GM18873 (cell line): ENCODE data around the gene ZFPL1.
A peak's percentile ranks its signal among the peaks of the same experiment; 100 is the strongest.
"Not testable (repeated sequence)": the region's sequence is repeated elsewhere in the genome, so short reads cannot be mapped to it uniquely, and the experiment has no call there.

Experiments
- ATAC-seq: cut with Tn5 transposase; IDR thresholded peaks from one replicate; pipeline ENCODE4 v1.9.1; 2021; ENCODE audit warnings: mild to moderate bottlenecking, moderate library complexity, moderate number of reproducible peaks; ENCODE audit not compliant: unreplicated experiment, low FRiP score

ZFPL1 gene

DNA sequence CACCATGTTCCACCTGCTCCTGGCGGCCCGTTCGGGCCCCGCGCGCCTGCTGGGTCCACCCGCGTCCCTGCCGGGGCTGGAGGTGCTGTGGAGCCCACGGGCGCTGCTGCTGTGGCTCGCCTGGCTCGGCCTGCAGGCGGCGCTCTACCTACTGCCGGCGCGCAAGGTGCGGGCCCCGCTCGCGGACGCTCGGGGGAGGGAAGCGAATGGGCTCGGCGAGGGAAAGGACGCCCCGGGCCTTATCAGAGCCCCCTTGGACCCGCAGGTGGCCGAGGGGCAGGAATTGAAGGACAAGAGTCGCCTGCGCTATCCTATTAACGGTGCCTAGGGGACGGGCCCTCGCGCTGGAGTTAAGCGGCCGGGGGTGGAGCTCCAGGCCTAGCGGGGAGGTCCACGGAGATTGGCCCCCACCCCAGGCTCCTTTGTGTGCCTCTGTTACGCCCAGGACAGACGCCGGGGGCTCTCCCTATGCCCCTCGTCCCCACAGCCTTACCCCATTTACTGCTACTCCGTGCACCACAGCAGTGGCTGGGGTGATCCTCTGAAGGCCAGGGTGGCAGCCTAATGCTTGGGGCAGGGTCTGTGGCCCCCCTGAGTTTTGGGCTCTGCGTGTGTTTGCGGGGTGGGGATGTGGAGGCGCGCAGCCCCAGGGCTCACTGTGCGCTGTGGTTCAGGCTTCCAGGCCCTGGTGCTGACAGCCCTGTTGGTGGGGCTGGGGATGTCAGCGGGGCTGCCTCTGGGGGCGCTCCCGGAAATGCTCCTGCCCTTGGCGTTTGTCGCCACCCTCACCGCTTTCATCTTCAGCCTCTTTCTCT is 28.7 kb downstream of the ZFPL1 start:
- ATAC-seq = no peak

DNA sequence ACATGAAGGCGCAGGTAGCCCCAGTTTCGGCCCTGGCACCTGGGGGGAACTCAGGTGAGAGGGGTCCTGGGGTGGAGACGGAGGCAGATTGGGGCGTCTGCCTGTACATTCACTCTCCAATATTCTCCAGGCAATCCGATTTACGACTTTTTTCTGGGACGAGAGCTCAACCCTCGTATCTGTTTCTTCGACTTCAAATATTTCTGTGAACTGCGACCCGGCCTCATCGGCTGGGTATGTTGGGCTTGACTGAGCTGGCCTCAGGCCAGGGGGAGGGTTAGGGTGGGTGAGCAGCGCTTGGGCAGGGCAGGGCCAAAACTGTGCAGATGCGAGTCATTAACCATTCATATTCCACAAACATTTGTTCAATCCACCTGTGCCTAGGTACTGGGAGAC is 29.3 kb downstream of the ZFPL1 start:
- no peak for ATAC-seq

DNA sequence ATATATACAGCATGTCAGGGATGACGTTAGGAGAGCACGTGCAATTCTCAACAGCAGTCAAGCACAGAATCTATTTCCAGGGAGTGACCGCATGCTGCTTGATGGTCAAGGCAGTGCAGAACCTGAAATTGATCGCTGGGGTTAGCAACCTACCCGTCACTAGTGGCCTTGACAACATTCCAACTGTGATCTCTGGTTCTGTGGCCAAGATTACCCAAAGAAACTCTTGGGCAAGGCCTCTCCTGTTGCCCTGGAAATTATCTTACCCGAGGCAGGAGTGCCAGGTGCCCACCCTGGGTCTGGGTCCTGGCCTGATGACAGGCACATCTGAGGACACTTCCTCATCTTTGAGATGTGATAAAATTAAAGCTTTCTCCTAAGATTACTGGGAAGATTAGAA is 29.8 kb downstream of the ZFPL1 start:
- ATAC-seq = no peak

DNA sequence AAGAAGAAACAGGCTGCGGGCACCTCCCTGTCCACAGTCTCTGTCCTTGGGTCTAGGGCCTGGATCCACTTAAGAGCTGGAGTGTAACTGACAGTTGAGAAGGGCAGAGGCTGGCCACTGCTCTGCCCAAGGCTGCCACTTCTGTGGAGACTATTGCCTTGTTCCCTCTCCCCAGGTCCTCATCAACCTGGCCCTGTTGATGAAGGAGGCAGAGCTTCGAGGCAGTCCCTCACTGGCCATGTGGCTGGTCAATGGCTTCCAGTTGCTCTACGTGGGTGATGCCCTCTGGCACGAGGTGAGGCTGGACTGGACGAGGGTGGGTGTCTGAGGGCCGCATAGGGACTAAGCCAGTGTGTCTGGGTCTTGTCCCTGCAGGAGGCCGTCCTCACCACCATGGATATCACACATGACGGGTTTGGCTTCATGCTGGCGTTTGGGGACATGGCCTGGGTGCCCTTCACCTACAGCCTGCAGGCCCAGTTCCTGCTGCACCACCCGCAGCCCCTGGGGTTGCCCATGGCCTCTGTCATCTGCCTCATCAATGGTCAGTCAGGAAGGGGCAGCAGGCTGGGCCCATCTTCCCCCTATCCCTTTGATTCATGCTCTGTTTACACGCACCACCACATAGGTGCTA is 30.6 kb downstream of the ZFPL1 start:
- ATAC-seq = no peak

DNA sequence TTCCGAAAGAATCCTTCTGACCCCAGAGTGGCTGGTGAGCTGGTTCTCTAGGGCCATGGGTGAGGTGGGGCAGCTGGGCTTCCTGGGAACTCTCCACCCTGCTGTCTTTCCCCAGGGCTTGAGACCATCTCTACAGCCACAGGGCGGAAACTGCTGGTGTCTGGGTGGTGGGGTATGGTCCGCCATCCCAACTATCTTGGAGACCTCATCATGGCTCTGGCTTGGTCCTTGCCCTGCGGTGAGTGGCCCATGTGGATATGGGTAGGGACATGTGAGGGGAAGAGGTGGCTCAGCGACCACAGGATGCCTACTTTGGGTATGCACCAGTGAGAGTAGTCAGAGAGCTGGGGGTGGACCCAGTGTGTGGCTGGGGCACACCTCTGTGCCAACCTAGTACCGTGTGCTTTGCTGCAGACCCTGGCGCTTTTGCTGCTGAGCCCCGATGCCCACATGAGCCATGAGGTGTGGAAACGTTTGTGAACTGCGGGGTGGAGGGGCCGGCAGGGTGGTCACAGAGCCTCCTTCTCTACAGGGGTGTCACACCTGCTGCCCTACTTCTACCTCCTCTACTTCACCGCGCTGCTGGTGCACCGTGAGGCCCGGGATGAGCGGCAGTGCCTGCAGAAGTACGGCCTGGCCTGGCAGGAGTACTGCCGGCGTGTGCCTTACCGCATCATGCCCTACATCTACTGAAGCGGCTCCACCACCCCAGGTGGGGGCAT is 31.5 kb downstream of the ZFPL1 start:
- ATAC-seq = no peak

DNA sequence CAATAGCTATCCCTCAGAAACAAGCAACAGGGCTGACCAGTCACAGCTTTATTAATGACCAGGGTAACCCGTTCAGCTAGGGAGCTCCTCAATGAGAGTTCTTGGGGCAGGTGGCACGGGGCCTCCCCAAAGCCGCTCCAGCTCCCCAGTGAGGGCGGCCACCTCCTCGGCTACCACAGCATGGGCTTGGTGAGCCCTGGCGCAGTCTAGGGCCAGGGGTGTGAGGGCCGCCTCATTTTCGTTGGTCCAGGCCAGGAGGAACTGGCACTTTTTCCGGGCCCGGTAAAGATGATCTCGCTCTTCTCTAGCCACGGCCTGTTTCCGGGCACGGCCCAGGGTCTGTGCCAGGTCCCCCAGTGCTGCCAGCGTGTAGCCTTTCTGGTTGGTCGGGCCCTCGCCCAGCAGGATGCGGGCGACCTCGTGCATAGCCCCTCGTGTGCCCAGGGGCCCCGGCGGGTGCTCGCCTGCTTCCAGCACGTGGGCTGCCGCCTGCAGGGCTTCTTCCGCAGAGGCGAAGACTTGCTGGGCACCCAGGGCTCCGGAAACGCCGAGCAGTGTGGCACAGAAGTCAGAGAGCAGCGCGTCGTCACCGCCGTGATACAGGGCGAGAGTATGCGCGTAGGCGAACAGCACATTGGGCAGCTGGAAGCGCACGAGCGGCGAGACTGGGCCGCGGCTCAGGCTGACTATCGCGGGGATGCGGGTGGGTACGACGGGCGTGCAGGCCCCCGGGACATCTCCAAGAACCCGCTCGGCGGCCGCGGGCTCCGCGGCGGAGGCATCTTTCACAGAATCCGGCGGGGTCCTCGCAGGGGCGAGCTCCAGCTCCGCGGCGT is 32.6 kb downstream of the ZFPL1 start:
- ATAC-seq = no peak

DNA sequence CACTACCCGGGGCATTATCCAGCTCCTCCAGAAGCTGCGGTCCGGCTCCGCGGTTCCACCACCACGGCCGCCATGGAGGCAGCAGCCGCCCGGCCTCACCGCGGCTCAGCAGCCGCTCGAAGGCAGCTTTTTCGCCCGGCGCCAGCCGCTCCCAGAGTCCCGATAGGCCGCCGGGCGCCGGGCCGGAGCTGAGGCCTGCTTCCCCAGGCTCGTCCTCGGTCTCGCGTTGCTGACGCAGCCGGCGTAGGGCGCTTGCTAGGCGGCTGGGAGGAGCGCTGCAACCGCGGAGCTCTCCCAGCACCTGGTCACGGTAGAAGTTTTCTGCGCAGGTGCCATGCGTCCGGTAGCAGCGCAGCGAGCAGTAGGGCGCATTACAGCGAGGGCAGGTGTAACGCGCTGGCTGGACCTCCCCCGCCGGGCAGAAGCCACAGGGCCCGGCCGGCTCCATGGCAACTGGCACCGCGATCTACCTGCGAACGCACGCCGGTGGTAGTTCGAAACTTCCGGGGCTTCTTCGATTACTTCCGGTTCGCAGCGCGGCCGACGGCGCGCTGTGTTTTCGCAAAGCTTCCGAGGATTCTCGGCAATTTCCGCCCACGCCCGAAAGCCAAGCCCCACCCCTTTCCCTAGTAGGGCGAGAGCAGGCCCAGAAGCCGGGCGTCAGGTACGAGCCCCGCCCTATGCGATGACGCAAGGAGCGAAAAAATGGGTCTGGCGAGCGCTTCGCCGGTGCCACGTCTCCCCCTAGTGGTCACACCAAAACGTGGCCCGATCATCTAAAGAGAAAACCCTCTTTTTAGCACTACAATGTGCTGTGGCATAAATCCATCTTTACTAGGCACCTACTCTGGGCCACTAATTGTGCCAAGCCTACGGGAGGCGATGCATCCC is 33.4 kb downstream of the ZFPL1 start, which contains the start of gene ZNHIT2:
Gene ZNHIT2 (minus strand): TSS at position 496 of the 891 bp plus-strand sequence. CDS start 48 bp downstream, at position 448.
- ATAC-seq = peak; percentile 46

DNA sequence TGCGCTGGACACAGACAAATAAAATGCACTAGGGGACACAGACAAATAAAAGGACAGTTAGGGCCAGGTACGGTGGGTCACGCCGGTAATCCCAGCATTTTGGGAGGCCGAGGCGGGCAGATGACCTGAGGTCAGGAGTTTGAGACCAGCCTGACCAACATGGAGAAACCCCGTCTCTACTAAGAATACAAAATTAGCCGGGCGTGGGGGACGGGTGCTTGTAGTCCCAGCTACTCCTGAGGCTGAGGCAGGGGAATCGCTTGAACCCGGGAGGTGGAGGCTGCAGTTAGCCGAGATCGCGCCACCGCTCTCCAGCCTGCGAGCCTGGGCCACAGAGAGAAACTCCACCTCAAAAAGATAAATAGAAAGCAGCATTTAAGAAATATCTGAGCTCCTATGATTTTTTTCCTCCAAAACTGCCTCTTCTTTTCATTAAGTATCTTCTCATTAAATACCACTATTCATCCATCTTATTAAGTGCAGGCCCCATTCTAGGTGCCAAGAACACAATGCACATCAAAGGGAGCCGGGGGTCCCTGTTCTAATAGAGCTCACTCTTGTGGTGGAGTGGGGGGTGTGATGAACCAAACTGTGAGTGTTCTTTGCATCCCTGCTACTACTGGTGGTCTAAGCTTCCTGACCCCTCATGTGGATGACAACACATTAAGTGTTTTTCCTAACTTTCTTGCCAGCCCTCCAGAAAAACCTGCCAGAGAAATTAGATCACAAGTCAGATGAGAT is 34.2 kb downstream of the ZFPL1 start:
- ATAC-seq = no peak

DNA sequence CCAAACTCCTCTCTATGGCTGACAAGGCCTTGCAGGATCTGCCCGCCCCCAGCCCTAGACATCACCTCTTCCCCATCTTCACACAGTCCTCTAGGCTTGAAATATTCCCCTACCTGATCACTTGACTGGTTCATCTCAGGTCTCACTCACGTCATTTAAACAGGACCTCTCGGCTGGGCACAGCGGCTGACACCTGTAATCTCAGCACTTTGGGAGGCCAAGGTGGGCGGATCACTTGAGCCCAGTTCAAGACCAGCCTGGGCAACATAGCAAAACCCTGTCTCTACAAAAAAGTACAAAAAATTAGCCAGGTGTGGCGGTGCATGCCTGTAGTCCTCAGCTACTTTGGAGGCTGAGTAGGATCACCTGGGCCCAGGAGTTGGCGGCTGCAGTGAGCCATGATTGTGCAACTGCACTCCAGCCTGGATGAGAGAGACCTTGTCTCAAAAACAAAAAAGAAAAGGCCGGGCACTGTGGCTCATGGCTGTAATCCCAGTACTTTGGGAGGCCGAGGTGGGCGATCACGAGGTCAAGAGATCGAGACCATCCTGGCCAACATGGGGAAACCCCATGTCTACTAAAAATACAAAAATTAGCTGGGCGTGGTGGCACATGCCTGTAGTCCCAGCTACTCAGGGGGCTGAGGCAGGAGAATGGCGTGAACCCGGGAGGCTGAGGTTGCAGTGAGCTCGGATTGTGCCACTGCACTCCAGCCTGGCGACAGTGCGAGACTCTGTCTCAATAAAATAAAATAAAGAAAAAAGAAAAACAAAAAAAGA is 35.1 kb downstream of the ZFPL1 start:
- not testable (repeated sequence) for ATAC-seq

DNA sequence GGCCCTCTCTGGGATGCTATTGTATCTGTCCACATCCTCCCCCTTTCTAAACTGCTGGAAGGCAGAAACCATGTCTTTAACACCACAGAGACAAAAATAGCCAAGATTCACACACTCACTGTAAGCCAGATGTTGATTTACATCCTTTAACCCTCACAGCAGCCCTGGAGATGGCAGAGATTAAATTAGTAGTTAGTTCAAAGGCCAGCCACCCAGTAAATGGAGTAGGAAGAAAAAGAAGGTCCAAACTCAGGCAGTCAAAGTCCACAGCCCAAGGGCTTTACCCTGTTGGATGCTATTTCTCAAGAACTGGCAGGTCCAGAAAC is 35.6 kb downstream of the ZFPL1 start:
- ATAC-seq = no peak

DNA sequence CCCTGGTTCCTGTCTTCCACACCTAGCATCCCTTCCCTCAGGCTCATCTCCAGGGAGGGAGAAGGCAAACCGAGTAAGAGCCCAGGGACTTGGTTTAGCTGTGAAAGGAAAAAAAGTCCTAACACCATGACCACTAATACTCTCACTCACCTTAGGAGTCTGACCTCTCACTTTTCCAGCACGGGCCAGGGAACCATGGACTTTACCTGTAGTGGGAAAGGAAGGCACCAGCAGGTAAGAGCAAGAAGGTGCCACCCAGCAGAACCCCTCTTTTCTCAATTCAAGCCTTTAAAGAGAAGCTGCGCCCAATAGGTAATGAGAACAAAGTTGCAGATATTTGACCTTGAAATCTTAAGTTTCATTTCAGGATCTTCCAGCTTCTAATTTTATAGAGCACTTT is 36.8 kb downstream of the ZFPL1 start:
- no peak for ATAC-seq

DNA sequence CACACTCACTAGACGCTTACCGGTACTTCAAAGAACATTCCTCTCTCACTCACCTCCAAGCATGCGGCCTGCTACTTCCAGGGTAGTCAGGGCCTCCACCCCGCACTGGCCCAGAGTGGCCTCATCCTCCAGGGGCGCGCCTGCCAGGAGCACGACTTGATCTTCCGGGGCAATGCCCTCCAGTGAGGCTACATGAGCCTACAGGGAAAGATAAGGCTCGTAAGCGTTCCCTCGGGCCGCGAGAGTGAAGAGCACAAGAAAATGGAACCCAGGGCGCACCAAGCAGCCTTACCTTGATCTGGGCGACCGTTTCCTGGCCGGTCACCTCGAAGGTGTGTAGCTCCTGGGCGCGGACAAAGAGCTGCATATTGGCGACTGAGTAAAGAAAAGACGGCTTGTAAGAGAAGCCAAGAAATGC is 37.4 kb downstream of the ZFPL1 start:
- no peak for ATAC-seq

DNA sequence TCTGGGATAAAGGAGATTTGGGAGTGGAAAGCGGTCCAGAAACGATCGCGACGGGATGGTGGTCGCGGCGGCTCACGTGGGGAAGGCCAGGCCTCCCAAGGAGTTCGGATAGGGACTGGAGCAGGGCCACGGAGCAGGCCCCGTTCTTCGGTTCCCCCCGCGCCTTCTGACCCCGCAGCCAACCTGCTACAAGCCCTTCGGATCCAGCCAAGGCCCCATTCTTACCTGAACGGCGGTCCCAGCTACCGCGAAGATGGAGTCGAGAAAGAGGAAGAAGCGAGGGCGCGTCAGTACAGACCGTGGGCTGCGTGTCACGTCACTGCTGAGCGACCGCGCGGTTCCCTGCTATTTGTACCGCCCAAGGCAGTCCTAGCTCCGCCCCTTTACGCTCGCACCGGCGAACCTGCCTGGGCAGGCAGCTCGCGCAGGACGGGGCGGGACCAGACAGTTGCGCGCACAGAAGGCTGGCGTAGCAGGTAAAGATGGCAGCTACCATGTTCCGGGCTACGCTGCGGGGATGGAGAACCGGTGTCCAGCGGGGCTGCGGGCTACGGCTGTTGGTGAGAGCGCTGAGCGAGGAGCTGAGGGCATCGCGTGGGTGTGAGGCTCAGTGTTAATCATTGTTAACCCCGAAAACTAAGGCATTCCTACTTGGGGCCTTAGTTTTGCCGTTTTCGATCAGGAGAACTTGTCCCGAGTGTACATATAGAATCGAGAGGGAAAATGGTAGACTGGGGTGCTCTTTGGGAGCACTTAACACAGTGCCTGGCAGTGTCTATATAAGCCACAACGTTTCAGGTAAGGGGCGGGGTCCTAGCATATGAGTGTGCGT is 38.1 kb downstream of the ZFPL1 start, which contains the start of the genes FAU and MRPL49:
Gene FAU (minus strand): TSS at position 270 of the 832 bp plus-strand sequence. CDS start 321 bp downstream, outside the sequence.
Gene MRPL49 (plus strand): TSS at position 457 of the 832 bp plus-strand sequence. CDS start 26 bp downstream, at position 483.
- peak; percentile 56 for ATAC-seq

DNA sequence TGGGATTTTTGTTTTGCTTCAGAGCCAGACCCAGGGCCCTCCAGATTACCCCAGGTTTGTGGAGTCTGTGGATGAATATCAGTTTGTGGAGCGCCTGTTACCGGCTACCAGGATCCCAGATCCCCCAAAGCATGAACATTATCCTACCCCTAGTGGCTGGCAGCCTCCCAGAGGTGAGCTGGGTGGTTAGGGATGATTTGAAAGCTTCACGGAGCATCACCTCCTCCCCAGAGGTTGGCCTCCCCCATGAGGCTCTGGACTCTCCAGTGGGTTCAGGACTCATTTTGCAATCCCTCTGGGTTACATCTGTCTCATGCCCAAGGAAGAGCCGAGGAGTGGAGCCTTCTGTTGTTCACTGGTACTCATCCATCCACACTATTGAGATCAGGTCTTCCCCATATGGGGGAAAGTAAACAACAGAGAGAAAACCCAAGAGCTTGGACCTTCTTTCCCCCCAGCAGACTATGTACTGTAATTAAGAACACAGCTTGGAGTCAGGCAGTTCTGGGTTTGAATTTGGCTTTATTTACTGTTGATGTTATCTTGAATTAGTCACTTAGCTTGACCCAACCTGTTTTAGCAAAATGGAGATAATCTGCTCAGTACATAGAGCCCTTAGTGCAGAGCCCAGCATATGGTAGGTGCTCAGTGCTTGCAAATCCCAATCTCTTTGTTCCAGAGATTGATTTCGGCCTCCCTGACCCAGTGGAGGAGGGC is 40.6 kb downstream of the ZFPL1 start:
- ATAC-seq = no peak

DNA sequence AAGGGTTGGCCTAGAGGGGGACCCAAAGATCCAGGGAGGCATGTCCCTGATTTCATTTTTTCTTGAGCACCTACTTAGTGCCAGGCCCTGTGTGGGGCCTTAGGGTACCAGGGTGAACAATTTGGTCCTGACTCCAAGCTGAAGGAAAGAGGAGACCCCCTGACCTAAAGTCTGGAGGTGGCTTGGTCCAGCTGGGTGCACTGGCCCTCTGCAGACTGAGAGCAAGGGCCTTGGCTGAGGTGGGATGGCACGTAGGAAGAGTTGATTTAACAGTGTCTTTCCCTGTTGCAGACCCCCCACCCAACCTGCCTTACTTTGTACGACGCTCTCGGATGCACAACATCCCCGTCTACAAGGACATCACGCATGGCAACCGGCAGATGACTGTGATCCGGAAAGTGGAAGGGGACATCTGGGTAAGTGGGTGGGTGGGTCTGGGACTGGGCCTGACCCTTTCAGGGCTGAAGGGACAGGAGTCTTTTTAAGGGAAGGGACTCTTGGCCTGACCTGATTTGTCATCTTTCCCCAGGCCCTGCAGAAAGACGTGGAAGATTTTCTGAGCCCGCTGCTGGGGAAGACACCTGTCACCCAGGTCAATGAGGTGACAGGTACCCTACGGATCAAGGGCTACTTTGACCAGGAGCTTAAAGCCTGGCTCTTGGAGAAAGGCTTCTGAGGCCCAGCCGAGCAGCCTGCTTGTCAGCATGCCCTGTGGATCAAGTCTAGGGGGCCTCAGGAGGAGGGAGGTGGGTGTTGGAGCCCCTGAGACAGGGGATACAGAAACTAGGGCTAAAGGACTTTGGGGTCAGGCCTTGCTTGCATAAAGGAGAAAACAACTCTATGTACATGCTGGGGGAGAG is 41.4 kb downstream of the ZFPL1 start:
- no peak for ATAC-seq
